Measurements from ENCODE around the gene MYO10.

Gene MYO10

GRCh38 chr5:16935231-16936149 lies 598 bp downstream of the MYO10 start (continued):
- no peak for TF ChIP-seq ELK4 (IDR thresholded peaks at IDR 0.05; ENCODE audit: borderline replicate concordance, low read depth, low read length)
- no peak for TF ChIP-seq ZSCAN4 (tag by site-specific recombination; IDR thresholded peaks at IDR 0.05)
- TF ChIP-seq ZBTB26 (tag by site-specific recombination; optimal IDR thresholded peaks at IDR 0.05): peak; percentile 99
- no peak for TF ChIP-seq ZNF791 (tag by site-specific recombination; IDR thresholded peaks at IDR 0.05)
- peak; percentile 42; the same call in 1 of the 2 replicates for TF ChIP-seq ZNF184 (tag by site-specific recombination; IDR thresholded peaks at IDR 0.05)
- peak; percentile 60 for TF ChIP-seq IKZF3 (tag by site-specific recombination; IDR thresholded peaks at IDR 0.05)
- no peak for TF ChIP-seq ZNF629 (tag by site-specific recombination; IDR thresholded peaks at IDR 0.05)
- TF ChIP-seq PRDM2 (tag by site-specific recombination; IDR thresholded peaks at IDR 0.05; ENCODE audit: borderline replicate concordance): peak; percentile 71; the same call in 1 of the 2 replicates
- no peak for TF ChIP-seq ZFP3 (tag by site-specific recombination; IDR thresholded peaks at IDR 0.05; ENCODE audit: low read depth)
- TF ChIP-seq ATF2 (tag by site-specific recombination; IDR thresholded peaks at IDR 0.05; ENCODE audit: low read depth): no peak
- TF ChIP-seq ZNF514 (tag by site-specific recombination; IDR thresholded peaks at IDR 0.05): no peak
- TF ChIP-seq ZNF596 (tag by site-specific recombination; IDR thresholded peaks at IDR 0.05): 0 out of 2 replicates have a peak, but pooled peaks have one; percentile 12
- TF ChIP-seq ZNF560 (tag by site-specific recombination; IDR thresholded peaks at IDR 0.05; ENCODE audit: borderline replicate concordance): no peak
- peak; percentile 37; the same call in 1 of the 2 replicates for TF ChIP-seq ZBTB20 (tag by site-specific recombination; IDR thresholded peaks at IDR 0.05)
- TF ChIP-seq ZBTB11 (tag by site-specific recombination; conservative IDR thresholded peaks at IDR 0.05; ENCODE audit: low read depth): peak; percentile 51
- no peak for TF ChIP-seq ZNF274 (IDR thresholded peaks at IDR 0.05; ENCODE audit: low read length)
- no peak for TF ChIP-seq ZNF274 (tag by site-specific recombination; IDR thresholded peaks at IDR 0.05; ENCODE audit: borderline replicate concordance)
- peak; percentile 50; the same call in 1 of the 2 replicates for TF ChIP-seq ZXDB (tag by site-specific recombination; IDR thresholded peaks at IDR 0.05)
- TF ChIP-seq ZNF558 (tag by site-specific recombination; IDR thresholded peaks at IDR 0.05): no peak
- TF ChIP-seq ZNF580 (tag by site-specific recombination; IDR thresholded peaks at IDR 0.05): no peak
- no peak for TF ChIP-seq ZNF24 (tag by site-specific recombination; IDR thresholded peaks at IDR 0.05)
- TF ChIP-seq ZNF677 (tag by site-specific recombination; IDR thresholded peaks at IDR 0.05): no peak
